Smooth muscle cell of the brain vasculature (primary cell): ENCODE results near the gene MYBPHL.

Source experiments
- DNase-seq: peaks from one replicate; pipeline ENCODE4 v3.0.0-alpha.2; 2012; ENCODE audit warnings: low read depth, low spot score

Gene MYBPHL

DNA sequence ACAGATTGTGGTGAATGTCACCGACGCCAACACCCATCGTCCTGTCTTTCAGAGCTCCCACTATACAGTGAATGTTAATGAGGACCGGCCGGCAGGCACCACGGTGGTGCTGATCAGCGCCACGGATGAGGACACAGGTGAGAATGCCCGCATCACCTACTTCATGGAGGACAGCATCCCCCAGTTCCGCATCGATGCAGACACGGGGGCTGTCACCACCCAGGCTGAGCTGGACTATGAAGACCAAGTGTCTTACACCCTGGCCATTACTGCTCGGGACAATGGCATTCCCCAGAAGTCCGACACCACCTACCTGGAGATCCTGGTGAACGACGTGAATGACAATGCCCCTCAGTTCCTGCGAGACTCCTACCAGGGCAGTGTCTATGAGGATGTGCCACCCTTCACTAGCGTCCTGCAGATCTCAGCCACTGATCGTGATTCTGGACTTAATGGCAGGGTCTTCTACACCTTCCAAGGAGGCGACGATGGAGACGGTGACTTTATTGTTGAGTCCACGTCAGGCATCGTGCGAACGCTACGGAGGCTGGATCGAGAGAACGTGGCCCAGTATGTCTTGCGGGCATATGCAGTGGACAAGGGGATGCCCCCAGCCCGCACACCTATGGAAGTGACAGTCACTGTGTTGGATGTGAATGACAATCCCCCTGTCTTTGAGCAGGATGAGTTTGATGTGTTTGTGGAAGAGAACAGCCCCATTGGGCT lies 54.5 kb downstream of the MYBPHL start:
- DNase-seq, result no peak

DNA sequence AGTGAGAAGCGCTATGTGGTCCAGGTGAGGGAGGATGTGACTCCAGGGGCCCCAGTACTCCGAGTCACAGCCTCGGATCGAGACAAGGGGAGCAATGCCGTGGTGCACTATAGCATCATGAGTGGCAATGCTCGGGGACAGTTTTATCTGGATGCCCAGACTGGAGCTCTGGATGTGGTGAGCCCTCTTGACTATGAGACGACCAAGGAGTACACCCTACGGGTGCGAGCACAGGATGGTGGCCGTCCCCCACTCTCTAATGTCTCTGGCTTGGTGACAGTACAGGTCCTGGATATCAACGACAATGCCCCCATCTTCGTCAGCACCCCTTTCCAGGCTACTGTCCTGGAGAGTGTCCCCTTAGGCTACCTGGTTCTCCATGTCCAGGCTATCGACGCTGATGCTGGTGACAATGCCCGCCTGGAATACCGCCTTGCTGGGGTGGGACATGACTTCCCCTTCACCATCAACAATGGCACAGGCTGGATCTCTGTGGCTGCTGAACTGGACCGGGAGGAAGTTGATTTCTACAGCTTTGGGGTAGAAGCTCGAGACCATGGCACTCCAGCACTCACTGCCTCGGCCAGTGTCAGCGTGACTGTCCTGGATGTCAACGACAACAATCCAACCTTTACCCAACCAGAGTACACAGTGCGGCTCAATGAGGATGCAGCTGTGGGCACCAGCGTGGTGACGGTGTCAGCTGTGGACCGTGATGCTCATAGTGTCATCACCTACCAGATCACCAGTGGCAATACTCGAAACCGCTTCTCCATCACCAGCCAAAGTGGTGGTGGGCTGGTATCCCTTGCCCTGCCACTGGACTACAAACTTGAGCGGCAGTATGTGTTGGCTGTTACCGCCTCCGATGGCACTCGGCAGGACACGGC lies 55.3 kb downstream of the MYBPHL start:
- DNase-seq, result no peak

DNA sequence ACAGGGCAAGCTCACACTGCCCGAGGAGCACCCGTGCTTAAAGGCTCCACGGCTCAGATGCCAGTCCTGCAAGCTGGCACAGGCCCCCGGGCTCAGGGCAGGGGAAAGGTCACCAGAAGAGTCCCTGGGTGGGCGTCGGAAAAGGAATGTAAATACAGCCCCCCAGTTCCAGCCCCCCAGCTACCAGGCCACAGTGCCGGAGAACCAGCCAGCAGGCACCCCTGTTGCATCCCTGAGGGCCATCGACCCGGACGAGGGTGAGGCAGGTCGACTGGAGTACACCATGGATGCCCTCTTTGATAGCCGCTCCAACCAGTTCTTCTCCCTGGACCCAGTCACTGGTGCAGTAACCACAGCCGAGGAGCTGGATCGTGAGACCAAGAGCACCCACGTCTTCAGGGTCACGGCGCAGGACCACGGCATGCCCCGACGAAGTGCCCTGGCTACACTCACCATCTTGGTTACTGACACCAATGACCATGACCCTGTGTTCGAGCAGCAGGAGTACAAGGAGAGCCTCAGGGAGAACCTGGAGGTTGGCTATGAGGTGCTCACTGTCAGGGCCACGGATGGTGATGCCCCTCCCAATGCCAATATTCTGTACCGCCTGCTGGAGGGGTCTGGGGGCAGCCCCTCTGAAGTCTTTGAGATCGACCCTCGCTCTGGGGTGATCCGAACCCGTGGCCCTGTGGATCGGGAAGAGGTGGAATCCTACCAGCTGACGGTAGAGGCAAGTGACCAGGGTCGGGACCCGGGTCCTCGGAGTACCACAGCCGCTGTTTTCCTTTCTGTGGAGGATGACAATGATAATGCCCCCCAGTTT lies 56.1 kb downstream of the MYBPHL start:
- no peak for DNase-seq

DNA sequence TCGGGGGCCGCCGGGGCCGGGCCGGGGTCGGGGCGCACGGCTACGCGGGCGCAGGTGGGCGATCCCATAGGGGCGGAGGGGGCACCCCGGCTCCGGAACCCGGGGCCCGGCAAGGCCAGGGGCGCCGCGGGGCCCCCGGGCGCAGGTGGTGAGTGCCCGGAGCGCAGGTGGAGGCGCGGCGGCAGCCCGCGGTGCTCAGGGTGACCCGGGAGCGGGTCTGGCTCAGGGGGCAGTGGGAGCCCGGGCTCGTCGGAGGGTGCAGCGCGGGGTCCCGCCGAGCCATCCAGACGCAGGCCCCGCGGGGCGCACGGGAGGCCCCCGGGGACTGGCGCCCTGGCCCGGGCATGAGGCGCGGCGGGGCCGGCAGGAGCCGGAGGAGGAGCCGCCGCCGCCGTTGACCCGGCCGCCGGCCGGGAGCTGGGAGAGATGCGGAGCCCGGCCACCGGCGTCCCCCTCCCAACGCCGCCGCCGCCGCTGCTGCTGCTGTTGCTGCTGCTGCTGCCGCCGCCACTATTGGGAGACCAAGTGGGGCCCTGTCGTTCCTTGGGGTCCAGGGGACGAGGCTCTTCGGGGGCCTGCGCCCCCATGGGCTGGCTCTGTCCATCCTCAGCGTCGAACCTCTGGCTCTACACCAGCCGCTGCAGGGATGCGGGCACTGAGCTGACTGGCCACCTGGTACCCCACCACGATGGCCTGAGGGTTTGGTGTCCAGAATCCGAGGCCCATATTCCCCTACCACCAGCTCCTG lies 57.0 kb downstream of the MYBPHL start:
- no peak for DNase-seq

DNA sequence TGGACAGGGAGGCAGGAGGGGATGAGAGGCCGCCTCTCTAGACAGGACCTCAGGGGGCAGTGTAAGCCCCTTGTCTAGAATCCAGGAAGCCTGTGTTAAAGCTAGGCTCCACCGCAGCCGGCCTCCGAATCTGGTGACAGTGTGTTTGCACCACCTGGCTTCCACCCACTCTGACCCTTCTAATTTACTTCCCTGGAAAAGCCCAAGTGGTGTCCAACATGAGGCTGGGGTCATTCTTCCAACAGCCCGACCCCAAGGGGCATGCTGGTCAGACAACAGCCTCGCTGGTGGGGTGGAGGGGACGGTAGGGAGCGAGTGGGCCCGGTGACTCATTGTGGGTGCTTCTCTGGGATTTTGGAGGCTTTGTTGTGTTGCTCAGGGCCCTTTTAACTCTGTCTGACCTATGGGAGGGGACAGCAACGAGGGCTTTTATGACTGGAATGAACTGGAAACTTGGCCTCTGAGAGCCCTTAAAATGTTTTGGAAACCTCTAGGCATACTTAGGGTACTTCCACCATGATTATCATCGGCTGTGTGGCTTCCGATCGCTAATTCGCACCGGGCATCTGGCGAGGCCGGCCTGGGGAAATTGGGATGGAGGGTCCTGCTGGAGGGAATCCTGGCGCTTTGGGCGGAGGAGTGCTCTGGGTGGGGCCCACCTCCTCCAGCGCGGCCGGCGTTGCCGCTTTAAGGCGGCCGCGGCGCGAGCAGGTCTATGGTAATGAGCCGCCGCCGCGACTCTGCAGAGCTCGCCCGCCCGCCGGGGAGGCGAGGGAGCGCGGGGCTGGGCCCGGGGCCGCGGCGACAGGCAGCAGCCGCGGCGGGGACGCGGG lies 57.8 kb downstream of the MYBPHL start, which contains the start of gene CELSR2:
Gene CELSR2 (plus strand): TSS at position 743 of the 833 bp plus-strand sequence. CDS start 541 bp downstream, outside the sequence.
- DNase-seq, result no peak

DNA sequence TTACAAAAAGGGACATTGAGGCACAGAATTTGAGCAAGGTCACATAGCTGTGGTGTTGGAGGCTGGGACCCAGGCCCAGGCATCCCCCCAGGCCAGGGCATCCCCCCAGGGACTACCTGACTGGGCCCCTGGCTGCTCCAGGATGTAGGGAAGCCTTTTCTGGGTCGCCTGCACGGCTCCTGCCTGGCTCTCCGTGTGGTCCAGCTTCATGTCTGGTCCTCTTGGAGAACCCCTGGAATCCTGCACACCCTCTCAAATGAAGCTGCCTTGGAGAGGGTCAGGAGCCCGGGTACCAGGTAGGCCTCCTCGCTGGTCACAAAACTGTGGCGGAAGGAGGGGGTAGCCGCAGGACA lies 58.4 kb downstream of the MYBPHL start:
- no peak for DNase-seq

DNA sequence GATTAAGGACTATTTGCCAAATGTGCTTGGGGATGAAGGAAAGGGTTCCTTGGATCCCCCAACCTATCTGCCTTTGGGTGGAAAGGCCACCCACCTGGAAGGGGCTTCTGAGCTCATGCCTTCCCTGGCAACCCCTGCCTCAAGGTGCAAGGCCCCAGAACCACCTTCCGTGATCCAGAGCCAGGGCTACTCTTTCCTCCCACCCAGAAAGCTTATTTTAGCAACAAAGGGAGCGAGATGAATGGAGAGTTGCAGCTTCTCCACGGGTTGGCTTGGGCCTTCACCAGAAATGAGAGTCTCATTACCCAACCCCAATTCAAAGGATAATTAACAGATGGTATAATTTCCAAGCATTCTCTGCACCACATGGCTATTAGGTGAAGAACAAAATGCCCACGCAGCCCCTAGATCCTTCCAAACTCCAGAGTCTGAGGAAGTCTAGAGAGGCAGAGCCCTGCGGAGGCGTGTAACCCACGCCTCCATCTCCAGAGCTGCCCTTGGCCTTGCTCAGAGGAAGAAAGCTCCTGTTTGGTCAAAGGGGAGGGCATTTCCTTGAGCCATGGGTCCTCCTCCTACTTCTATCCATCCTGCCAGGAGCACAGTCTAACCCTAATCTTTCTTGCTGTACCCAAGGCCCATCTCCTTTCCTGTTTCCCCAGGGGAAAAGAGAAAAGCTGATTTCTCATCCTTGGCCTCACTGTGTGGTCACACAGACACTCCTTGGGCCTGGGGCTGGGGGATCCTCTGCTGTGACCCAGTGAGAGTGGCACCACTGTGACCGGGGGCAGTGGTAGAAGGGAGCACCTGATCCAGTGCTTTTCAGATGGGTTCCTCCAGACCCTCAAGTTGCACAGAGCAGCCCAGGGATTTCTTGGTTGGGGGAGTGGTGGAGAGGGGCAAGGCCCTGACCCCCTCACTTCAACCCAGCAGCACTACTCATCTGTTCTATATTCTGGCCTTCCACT lies 59.1 kb downstream of the MYBPHL start:
- no peak for DNase-seq

DNA sequence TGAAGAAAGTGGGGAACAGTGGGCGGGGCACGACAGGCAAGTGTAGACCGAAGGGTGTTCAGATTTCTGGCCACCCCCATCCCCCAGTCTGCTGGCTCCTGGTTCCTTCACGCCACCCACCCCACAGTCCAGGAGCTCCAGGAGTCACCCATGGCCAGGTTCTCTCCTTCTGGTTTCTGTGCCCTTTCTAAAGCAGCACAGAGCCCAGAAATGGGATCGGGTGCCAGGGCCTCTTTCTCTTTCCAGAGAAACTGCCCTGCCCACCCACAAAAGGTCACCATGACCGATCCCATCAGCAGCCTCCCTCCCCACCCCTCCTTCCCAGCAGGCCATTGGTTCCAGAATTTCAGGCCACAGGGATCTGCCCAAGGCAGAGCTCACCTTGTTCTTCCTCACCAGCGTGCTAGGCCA lies 60.7 kb downstream of the MYBPHL start:
- DNase-seq, result no peak

DNA sequence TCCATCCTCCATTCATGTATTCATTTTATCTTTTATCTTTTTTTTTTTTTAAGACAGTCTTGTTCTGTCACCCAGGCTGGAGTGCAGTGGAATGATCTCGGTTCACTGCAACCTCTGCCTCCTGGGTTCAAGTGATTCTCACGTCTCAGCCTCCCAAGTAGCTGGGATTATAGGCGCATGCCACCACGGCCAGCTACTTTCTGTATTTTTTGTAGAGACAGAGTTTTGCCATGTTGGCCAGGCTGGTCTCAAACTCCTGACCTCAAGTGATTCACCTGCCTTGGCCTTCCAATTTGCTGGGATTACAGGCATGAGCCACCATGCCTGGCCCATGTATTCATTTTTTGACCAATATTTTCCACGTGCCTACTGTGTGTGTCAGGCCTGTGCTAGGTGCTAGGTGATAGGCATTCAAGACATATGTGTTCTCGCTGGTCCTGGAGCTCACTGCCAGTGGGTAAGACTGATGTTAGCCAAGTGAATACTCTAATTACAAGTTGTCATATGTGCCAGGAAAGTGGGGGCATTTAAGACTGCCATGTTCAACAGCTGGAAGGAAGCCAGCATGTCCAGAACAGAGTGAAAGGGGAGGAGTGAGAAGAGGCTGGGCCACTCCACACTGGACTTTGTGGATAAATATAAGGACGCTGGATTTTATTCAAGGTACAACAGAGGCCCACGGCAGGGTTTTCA lies 62.8 kb downstream of the MYBPHL start:
- DNase-seq, result no peak

DNA sequence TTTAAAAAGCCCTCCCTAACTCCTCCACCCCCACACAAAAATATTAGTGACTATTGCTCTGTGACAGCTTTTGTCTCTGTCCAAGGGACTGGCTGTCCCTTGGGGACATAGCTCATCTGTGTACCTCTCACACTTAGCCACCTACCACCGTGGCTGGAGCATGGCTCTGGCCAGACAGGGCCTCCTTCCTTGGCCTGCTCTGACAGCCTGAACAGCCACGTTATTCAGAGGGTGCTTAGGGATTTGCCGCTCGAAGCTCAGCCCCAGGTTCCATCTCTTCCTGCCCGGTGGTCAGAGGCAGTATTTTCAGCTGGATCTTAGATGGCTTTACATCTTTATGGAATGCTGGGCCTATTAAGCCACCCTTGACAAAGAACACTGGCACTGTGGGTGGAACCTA lies 63.6 kb downstream of the MYBPHL start:
- DNase-seq, result no peak

DNA sequence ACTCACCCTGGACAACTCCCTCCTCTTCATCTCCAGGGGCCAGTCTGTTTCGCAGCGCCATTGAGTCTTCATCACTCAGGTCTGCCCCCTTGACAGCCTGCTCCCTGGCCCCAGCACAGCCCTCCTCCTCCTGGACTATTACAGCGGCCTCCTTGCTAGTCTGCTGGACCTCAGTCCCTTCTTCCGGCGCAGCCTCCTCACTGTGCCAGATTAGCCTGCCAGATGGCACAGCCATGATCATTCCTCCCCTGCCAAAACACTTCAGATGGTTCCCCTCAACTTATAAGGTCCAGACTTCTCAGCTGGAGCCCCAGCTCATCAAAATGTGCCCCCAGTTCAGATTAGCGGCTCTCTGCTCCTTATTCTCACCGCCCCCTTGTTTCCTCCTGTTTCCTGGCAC lies 64.4 kb downstream of the MYBPHL start:
- no peak for DNase-seq
